PFSK-1 (cell line): ENCODE data around the gene AZI2.

Experiments
- FOXP2 ChIP-seq: optimal IDR thresholded peaks from 2 replicates; pipeline ENCODE3; 2011; ENCODE audit warnings: borderline replicate concordance, control low read depth, inconsistent platforms; ENCODE audit not compliant: insufficient read depth; ENCODE audit errors: extremely low read length, extremely low read depth
- POLR2AphosphoS5 ChIP-seq: IDR thresholded peaks from 2 replicates; pipeline ENCODE4 v1.6.1; 2012; ENCODE audit warnings: low read depth, mild to moderate bottlenecking, control low read depth, low read length, moderate library complexity
- SIN3A ChIP-seq: IDR thresholded peaks from 2 replicates; pipeline ENCODE4 v1.6.1; 2012; ENCODE audit warnings: mild to moderate bottlenecking, low read length, moderate library complexity, borderline replicate concordance; ENCODE audit not compliant: insufficient read depth
- TAF1 ChIP-seq: IDR thresholded peaks from 2 replicates; pipeline ENCODE4 v1.6.1; 2012; ENCODE audit warnings: low read length, control low read depth, borderline replicate concordance; ENCODE audit not compliant: insufficient read depth
- TF ChIP-seq, protein P1 (sequence below), 2 experiments: IDR thresholded peaks; 2 replicates each; pipeline versions ENCODE4 v1.6.1 to v1.8.0; 2011 to 2012; ENCODE audit warnings: low read depth in 2 of 2, low read length in 2 of 2, control low read depth in 1 of 2, inconsistent platforms in 1 of 2, mild to moderate bottlenecking in 1 of 2, moderate library complexity in 1 of 2; ENCODE audit not compliant: insufficient read depth in 1 of 2

Gene AZI2

GRCh38 chr3:28292622-28293021, 56.0 kb downstream of the AZI2 start:
- TF ChIP-seq, protein P1, sequence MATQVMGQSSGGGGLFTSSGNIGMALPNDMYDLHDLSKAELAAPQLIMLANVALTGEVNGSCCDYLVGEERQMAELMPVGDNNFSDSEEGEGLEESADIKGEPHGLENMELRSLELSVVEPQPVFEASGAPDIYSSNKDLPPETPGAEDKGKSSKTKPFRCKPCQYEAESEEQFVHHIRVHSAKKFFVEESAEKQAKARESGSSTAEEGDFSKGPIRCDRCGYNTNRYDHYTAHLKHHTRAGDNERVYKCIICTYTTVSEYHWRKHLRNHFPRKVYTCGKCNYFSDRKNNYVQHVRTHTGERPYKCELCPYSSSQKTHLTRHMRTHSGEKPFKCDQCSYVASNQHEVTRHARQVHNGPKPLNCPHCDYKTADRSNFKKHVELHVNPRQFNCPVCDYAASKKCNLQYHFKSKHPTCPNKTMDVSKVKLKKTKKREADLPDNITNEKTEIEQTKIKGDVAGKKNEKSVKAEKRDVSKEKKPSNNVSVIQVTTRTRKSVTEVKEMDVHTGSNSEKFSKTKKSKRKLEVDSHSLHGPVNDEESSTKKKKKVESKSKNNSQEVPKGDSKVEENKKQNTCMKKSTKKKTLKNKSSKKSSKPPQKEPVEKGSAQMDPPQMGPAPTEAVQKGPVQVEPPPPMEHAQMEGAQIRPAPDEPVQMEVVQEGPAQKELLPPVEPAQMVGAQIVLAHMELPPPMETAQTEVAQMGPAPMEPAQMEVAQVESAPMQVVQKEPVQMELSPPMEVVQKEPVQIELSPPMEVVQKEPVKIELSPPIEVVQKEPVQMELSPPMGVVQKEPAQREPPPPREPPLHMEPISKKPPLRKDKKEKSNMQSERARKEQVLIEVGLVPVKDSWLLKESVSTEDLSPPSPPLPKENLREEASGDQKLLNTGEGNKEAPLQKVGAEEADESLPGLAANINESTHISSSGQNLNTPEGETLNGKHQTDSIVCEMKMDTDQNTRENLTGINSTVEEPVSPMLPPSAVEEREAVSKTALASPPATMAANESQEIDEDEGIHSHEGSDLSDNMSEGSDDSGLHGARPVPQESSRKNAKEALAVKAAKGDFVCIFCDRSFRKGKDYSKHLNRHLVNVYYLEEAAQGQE (IDR thresholded peaks at IDR 0.05; ENCODE audit: insufficient read depth in 1 of 2, low read depth in 2 of 2, low read length in 2 of 2): no peak
- TF ChIP-seq TAF1: no peak
- no peak for TF ChIP-seq FOXP2
- TF ChIP-seq POLR2AphosphoS5: no peak
- TF ChIP-seq SIN3A: no peak

DNA sequence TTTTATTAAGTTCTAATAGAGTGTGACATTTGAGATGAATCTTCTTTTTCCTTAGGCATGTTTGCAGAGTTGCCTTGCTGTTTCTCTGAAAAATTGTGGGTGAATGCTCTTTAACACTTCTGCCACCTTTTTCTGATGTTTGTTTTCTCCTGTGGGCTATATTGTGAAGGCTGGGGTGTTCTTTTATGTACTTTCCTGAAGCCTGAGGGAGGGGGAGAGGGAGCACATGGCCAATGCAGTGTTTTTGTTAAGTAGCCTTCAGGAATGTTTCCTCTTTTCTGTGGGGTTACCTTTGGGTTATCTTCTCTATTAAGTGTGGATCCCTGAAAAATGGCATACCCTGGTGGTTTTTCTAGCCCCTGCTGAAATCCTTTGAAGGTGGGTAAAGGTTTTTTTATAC, 57.0 kb downstream of the AZI2 start:
- TF ChIP-seq FOXP2: no peak
- no peak for TF ChIP-seq TAF1
- no peak for TF ChIP-seq POLR2AphosphoS5
- TF ChIP-seq, protein P1 (IDR thresholded peaks at IDR 0.05; ENCODE audit: insufficient read depth in 1 of 2, low read depth in 2 of 2, low read length in 2 of 2): no peak
- no peak for TF ChIP-seq SIN3A

GRCh38 chr3:28290863-28291300, 57.7 kb downstream of the AZI2 start:
- no peak for TF ChIP-seq SIN3A
- TF ChIP-seq FOXP2: no peak
- no peak for TF ChIP-seq TAF1
- no peak for TF ChIP-seq POLR2AphosphoS5
- TF ChIP-seq, protein P1 (IDR thresholded peaks at IDR 0.05; ENCODE audit: insufficient read depth in 1 of 2, low read depth in 2 of 2, low read length in 2 of 2): no peak

GRCh38 chr3:28287046-28287445, 61.6 kb downstream of the AZI2 start:
- TF ChIP-seq SIN3A (no peak), TAF1 (no peak), POLR2AphosphoS5 (no peak), FOXP2 (no peak)
- TF ChIP-seq, protein P1 (IDR thresholded peaks at IDR 0.05; ENCODE audit: insufficient read depth in 1 of 2, low read depth in 2 of 2, low read length in 2 of 2): no peak

GRCh38 chr3:28286595-28286994, 62.0 kb downstream of the AZI2 start:
- TF ChIP-seq POLR2AphosphoS5 (no peak), TAF1 (no peak)
- TF ChIP-seq, protein P1 (IDR thresholded peaks at IDR 0.05; ENCODE audit: insufficient read depth in 1 of 2, low read depth in 2 of 2, low read length in 2 of 2): no peak
